Activated T-cell treated with anti-CD3 and anti-CD28 coated beads, Interleukin-2, amount 50 U/mL, for 72 hours (primary cell): ENCODE results near the gene ABCA4. TPM values are rescaled to one million over a fixed set of nuclear protein-coding genes. Genes with fewer than 3 reads are reported as not detected.
"Not testable (repeated sequence)": the region's sequence is repeated elsewhere in the genome, so short reads cannot be mapped to it uniquely, and the experiment has no call there.

Experiments
- ATAC-seq, 2 donors: fragments of 150-1000 bp; cut with Tn5 transposase; replicated peaks in 1 of 2; 2 replicates each; pipeline ENCODE4 v1.10.0; 2021; ENCODE audit warnings: moderate library complexity in 2 of 2, mild to moderate bottlenecking in 1 of 2
- DNase-seq, 2 donors: peaks; one replicate each; pipeline ENCODE4 v3.0.0; 2021 to 2022; ENCODE audit warnings: mixed read lengths in 1 of 2
- H3K27ac Mint-ChIP-seq: one replicate; pipeline ENCODE4 v1.8.0; 2022; ENCODE audit warnings: mild to moderate bottlenecking, moderate library complexity, mixed read lengths
- H3K27me3 Mint-ChIP-seq: one replicate; pipeline ENCODE4 v1.8.0; 2022; ENCODE audit warnings: low read depth, mixed read lengths
- H3K36me3 Mint-ChIP-seq, 2 donors: one replicate each; pipeline ENCODE4 v1.8.0; 2022; ENCODE audit warnings: mixed read lengths in 2 of 2, mild to moderate bottlenecking in 1 of 2; ENCODE audit not compliant: insufficient read depth in 2 of 2
- H3K4me1 Mint-ChIP-seq: one replicate; pipeline ENCODE4 v1.8.0; 2022; ENCODE audit warnings: low read depth, mixed read lengths
- H3K4me3 Mint-ChIP-seq, 2 donors: one replicate each; pipeline ENCODE4 v1.8.0; 2022; ENCODE audit warnings: mild to moderate bottlenecking in 2 of 2, mixed read lengths in 2 of 2, moderate library complexity in 2 of 2
- H3K9me3 Mint-ChIP-seq, 2 donors: one replicate each; pipeline ENCODE4 v1.8.0; 2022; ENCODE audit warnings: mixed read lengths in 2 of 2
- total RNA-seq, 2 donors: library from RNA; stranded (reverse); gene quantifications; one replicate each; pipeline ENCODE4 v1.2.3, GENCODE V29; 2022

Gene ABCA4
- 1 to 10 TPM in 1 of 2 donors, under 1 TPM in 1; 0.53 to 2.5 TPM for total RNA-seq

DNA sequence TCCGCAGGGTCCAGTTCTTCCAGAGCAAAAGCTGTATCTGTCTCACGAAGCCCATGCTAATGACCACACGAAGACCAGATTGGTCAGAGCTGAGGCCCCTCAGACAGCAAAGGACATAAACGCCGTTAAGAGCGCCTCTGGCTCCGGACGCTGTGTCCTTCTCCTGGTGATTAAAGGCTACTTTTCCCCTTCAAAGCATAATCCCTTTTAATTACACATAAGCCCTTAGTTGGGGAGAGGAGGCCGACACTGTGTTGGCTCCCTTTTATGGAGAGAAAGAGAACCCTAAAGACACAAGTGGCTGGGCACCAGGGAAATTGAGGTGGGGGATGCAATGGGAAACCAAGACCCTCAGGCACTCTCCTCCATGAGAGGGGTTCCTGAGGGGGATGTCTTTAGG lies at the start of gene ABCA4:
Gene ABCA4 (minus strand): TSS at position 158 of the 400 bp plus-strand sequence. CDS start 103 bp downstream, at position 55.
- Mint-ChIP-seq H3K4me3 (no peak within 1 kb of the TSS), H3K27ac (no peak within 1 kb of the TSS), H3K36me3 (no peaks in the 10 kb centered on the region), H3K4me1 (no peaks in the 10 kb centered on the region), H3K27me3 (no peaks in the 10 kb centered on the region), H3K9me3 (no peaks in the 10 kb centered on the region)
- no peak for DNase-seq
- ATAC-seq: no peak

DNA sequence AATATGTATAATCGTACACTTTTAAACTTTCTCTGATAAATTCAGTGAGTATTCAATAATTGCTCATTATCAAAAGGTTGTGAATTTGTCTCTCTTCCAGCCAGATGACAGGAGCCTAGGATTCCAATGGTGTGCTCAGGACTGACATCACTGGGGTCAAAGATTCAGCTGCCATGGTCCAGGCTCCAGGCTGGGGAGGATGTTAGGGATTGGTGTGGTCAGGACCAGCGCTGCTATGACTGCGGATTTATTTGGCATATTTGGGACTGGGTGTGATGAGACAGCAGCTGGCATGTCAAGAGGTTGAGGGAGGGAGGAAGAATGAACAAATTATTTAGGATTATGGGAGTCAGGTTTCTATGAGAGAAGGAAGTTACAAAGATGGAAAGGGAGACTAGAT lies 48.2 kb upstream of the ABCA4 start:
- no peak overlapping the region for H3K4me3 Mint-ChIP-seq

DNA sequence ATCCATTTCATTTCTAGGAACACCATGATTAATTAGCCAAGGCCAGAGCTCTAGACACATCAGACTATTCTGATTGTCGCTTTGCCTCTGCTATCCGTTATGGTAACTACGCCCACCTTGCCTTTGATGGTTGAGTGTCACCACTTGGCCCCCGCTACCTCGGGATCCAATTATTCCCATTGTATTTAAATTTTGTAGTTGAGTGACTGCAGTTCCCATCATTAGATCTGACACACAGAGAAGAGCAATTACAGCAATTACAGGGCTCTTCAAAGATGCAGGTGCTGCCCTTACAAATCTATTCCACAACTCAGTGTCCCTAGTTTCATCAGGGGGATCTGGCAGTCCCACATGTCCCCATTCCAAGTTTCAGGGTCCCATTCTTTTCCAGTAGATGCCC lies 44.9 kb upstream of the ABCA4 start:
- H3K4me3 Mint-ChIP-seq: no peak overlapping the region
- H3K36me3 Mint-ChIP-seq: no peaks in the 10 kb centered on the region
- no peaks in the 10 kb centered on the region for H3K4me1 Mint-ChIP-seq
- ATAC-seq (no peak), DNase-seq (no peak)
- peaks cover 15% of the 10 kb centered on the region for H3K27me3 Mint-ChIP-seq
- no peak overlapping the region for H3K27ac Mint-ChIP-seq
- H3K9me3 Mint-ChIP-seq: no peaks in the 10 kb centered on the region

More for the DNA sequence above, 48.2 kb upstream of the ABCA4 start:
- no peak for ATAC-seq
- H3K36me3 Mint-ChIP-seq: no peaks in the 10 kb centered on the region
- no peak overlapping the region for H3K27ac Mint-ChIP-seq
- DNase-seq: no peak
- no peaks in the 10 kb centered on the region for H3K4me1 Mint-ChIP-seq
- peaks cover 8% of the 10 kb centered on the region for H3K27me3 Mint-ChIP-seq
- peaks cover 0 to 1% of the 10 kb centered on the region in 2 donors for H3K9me3 Mint-ChIP-seq

DNA sequence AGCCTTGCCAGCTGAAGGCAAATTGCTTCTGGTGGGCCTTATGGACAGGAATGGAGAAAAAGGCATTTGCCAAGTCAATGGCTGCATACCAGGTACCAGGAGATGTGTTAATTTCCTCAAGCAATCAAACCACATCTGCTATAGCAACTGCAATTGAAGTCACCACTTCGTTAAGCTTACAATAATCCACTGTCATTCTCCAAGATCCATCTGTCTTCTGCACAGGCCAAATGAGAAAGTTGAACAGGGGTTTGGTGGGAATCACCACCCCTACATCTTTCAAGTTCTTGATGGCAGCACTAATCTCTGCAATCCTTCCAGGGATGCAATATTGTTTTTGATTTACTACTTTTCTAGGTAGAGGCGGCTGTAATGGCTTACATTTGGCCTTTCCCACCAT lies 43.9 kb upstream of the ABCA4 start:
- not testable (repeated sequence) for H3K4me3 Mint-ChIP-seq, H3K4me1 Mint-ChIP-seq, H3K9me3 Mint-ChIP-seq, DNase-seq, H3K27ac Mint-ChIP-seq, H3K36me3 Mint-ChIP-seq, ATAC-seq
- H3K27me3 Mint-ChIP-seq: peaks cover 15% of the 10 kb centered on the region

GRCh38 chr1:94164121-94164520 lies 43.2 kb upstream of the ABCA4 start:
- not testable (repeated sequence) for H3K9me3 Mint-ChIP-seq, H3K27ac Mint-ChIP-seq, DNase-seq, H3K4me3 Mint-ChIP-seq, ATAC-seq, H3K36me3 Mint-ChIP-seq, H3K4me1 Mint-ChIP-seq
- peaks cover 15% of the 10 kb centered on the region for H3K27me3 Mint-ChIP-seq

DNA sequence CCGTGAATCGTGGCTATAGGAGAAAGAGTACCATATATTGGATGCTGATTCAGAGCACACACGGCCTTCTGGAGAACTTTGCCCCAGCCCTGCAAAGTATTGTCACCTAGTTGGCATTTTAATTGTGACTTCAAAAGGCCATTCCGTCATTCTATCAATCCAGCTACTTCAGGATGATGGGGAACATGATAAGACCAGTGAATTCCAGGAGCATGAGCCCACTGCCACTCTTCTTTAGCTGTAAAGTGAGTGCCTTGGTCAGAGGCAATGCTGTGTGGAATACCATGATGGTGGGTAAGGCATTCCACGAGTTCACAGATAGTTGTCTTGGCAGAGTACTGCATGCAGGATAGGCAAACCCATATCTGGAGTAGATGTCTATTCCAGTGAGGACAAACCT lies 42.3 kb upstream of the ABCA4 start:
- not testable (repeated sequence) for DNase-seq, ATAC-seq, H3K27ac Mint-ChIP-seq, H3K4me1 Mint-ChIP-seq, H3K36me3 Mint-ChIP-seq, H3K9me3 Mint-ChIP-seq, H3K4me3 Mint-ChIP-seq
- peaks cover 16% of the 10 kb centered on the region for H3K27me3 Mint-ChIP-seq

DNA sequence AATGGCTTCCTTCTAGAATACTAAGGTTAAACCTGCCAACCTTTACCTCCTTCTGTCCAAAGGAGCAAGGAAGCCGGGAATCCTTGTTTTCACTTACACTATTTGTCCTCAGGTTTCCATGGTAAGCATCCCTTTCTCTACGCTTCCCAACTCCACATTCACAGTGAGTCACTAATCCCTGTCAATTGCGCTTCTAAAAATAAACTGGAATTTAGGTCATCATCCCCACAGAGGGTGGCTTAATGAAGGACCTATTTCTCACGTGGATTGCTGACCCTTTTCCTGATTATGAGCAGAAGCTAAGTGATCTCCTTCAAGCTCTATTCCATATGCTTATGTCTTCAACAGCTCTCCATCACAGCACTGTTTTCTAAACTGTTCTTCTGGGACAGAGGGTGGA lies 39.9 kb upstream of the ABCA4 start:
- Mint-ChIP-seq H3K27me3 (peaks cover 16% of the 10 kb centered on the region), H3K4me1 (no peaks in the 10 kb centered on the region), H3K9me3 (no peaks in the 10 kb centered on the region), H3K36me3 (no peaks in the 10 kb centered on the region), H3K4me3 (no peak overlapping the region), H3K27ac (no peak overlapping the region)
- DNase-seq: no peak
- no peak for ATAC-seq

DNA sequence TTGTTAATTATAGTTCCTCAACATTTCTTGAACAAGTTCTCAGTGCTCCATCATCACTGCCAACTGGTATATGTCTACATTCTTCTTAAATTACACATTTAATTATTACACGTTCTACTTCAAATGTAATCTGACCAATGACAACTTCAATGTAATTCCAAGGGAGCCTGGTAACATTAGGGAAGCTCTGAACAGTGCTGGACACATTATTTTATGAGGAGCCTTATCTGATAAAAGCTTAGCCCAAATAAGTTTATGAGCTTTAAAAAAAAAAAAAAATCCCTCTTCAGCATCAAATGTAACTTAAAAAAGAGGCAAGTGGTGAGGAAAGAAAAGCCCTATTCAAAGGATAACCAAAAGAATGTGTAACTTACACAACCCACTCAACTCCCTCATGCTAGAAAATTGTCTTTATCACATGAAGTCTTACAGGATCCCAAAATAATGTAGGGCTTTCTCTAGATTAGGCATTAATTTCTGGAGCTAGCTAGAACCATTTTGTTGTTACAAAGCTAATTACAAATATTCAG lies 35.2 kb upstream of the ABCA4 start:
- H3K27ac Mint-ChIP-seq: no peak overlapping the region
- H3K36me3 Mint-ChIP-seq: no peaks in the 10 kb centered on the region
- H3K9me3 Mint-ChIP-seq: no peaks in the 10 kb centered on the region
- H3K4me3 Mint-ChIP-seq: no peak overlapping the region
- H3K27me3 Mint-ChIP-seq: peaks cover 8% of the 10 kb centered on the region
- ATAC-seq: no peak
- no peaks in the 10 kb centered on the region for H3K4me1 Mint-ChIP-seq
- DNase-seq: no peak

DNA sequence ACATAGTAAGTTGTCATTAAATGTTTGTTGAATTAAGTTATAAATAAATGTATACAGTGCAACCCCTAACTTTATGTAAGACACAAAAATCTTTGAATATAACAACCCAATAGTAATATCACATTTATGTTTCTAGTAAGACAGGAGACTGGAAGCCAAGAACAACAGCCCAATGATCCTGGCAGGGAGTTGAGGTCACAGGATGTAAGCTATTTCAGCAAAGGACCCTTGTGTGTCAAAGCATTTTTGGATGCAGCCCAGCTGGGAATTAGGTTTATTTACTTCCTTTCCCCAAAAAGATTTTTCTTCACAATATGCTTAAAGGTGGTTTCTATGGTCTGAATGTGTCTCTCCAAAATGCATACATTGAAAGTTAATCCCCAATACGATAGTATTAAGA lies 34.0 kb upstream of the ABCA4 start:
- Mint-ChIP-seq H3K27me3 (peaks cover 8% of the 10 kb centered on the region), H3K36me3 (no peaks in the 10 kb centered on the region), H3K4me3 (no peak overlapping the region), H3K27ac (no peak overlapping the region), H3K9me3 (no peaks in the 10 kb centered on the region), H3K4me1 (no peaks in the 10 kb centered on the region)
- no peak for ATAC-seq
- DNase-seq: no peak

- H3K27ac Mint-ChIP-seq: no peak overlapping the region
- no peak overlapping the region for H3K4me3 Mint-ChIP-seq
- ATAC-seq (no peak), DNase-seq (no peak)
- no peaks in the 10 kb centered on the region for H3K27me3 Mint-ChIP-seq
- no peaks in the 10 kb centered on the region for H3K9me3 Mint-ChIP-seq
- no peaks in the 10 kb centered on the region for H3K4me1 Mint-ChIP-seq
- no peaks in the 10 kb centered on the region for H3K36me3 Mint-ChIP-seq
Observed at GRCh38 chr1:94153133-94153532, 32.2 kb upstream of the ABCA4 start.

DNA sequence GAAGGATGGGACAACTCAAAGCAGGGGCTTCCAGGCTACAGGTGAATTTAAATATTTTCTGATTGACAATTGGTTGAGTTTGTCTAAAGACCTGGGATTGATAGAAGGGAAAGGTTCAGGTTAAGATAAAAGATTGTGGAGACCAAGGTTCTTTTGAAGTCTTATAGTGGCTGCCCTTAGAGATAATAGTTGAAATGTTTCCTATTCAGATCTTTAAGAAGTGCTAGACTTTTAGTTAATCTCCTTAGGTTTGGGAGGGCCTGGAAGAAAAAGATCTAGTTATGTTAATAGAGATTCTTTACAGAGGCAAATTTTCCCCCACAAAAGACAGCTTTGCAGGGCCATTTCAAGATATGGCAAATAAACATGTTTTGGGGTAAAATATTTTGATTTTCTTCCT lies 28.2 kb upstream of the ABCA4 start:
- not testable (repeated sequence) for H3K27me3 Mint-ChIP-seq, ATAC-seq, H3K27ac Mint-ChIP-seq

DNA sequence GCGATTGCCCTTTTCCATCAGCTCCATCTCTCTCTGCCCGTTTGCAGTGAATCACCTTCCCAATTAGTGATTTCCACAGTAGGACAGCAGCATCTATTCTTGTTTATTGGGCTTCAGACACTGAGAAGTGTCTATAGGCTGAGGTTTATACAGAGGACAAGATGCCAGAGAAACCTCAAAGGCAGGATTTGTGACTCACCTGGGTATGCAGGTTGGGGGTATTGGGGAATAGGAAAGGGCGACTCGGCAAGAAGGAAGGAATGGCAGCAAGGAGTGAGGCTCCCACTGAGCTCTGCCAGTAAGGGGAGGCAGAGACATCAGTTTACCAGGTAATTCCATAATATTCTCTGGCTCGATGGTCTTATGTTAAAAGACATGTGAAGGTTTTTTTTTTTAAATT lies 25.3 kb upstream of the ABCA4 start:
- Mint-ChIP-seq H3K4me3 (no peak overlapping the region), H3K9me3 (no peaks in the 10 kb centered on the region), H3K4me1 (no peaks in the 10 kb centered on the region), H3K27me3 (no peaks in the 10 kb centered on the region), H3K27ac (no peak overlapping the region), H3K36me3 (no peaks in the 10 kb centered on the region)
- no peak for DNase-seq
- ATAC-seq: no peak

More for the DNA sequence above, 28.2 kb upstream of the ABCA4 start:
- not testable (repeated sequence) for H3K36me3 Mint-ChIP-seq, H3K4me3 Mint-ChIP-seq, DNase-seq, H3K9me3 Mint-ChIP-seq, H3K4me1 Mint-ChIP-seq

- H3K27ac Mint-ChIP-seq: no peak overlapping the region
- no peaks in the 10 kb centered on the region for H3K27me3 Mint-ChIP-seq
- ATAC-seq (no peak), DNase-seq (no peak)
- H3K36me3 Mint-ChIP-seq: no peaks in the 10 kb centered on the region
- no peaks in the 10 kb centered on the region for H3K9me3 Mint-ChIP-seq
- H3K4me1 Mint-ChIP-seq: no peaks in the 10 kb centered on the region
- no peak overlapping the region for H3K4me3 Mint-ChIP-seq
Observed at GRCh38 chr1:94144836-94145235, 23.9 kb upstream of the ABCA4 start.

- Mint-ChIP-seq H3K36me3 (no peaks in the 10 kb centered on the region), H3K4me1 (no peaks in the 10 kb centered on the region), H3K9me3 (peaks cover 0 to 2% of the 10 kb centered on the region in 2 donors), H3K27me3 (no peaks in the 10 kb centered on the region), H3K4me3 (no peak overlapping the region), H3K27ac (no peak overlapping the region)
- ATAC-seq: no peak
- DNase-seq: no peak
Observed at GRCh38 chr1:94143809-94144176, 22.8 kb upstream of the ABCA4 start.
